ENCODE data around the gene GP1BB.
A peak's percentile ranks its signal among the peaks of the same experiment; 100 is the strongest.

The GP1BB gene

GRCh38 chr22:19766511-19767426 lies 43.4 kb downstream of the GP1BB start:
- peak; percentile 59 to 76 for DNase-seq

- no peak for DNase-seq
These were observed 44.3 kb downstream of the GP1BB start for GRCh38 chr22:19767427-19768341.

- no peak for DNase-seq
These were observed 46.0 kb downstream of the GP1BB start for GRCh38 chr22:19769393-19769715.

GRCh38 chr22:19770349-19771220 lies 47.2 kb downstream of the GP1BB start:
- no peak for DNase-seq

- DNase-seq: no peak
These were observed 49.0 kb downstream of the GP1BB start for GRCh38 chr22:19772422-19772672.

GRCh38 chr22:19772673-19773469 lies 49.5 kb downstream of the GP1BB start:
- DNase-seq: no peak

- DNase-seq: no peak
These were observed 50.2 kb downstream of the GP1BB start for GRCh38 chr22:19773470-19774040.
